HepG2 (cell line): Measurements from ENCODE around the gene WNT4. TPM values are rescaled to one million over a fixed set of nuclear protein-coding genes. Genes with fewer than 3 reads are reported as not detected.
A peak's percentile ranks its signal among the peaks of the same experiment; 100 is the strongest.

ENCODE experiments used
- ARID4A ChIP-seq: sonication (generic); formaldehyde crosslinking; IDR thresholded peaks from 2 replicates; pipeline ENCODE4 v1.5.0; 2020; ENCODE audit warnings: mild to moderate bottlenecking, missing genetic modification reagents, borderline replicate concordance
- ATF3 ChIP-seq: sonication (generic); formaldehyde crosslinking; IDR thresholded peaks from 2 replicates; pipeline ENCODE4 v1.4.0; 2020; ENCODE audit warnings: missing genetic modification reagents
- NBN ChIP-seq: fragments of 450-650 bp; conservative IDR thresholded peaks from 2 replicates; pipeline ENCODE4 v1.6.1; 2017
- RBM39 ChIP-seq: fragments of 200-400 bp; formaldehyde crosslinking; IDR thresholded peaks from one replicate; pipeline ENCODE4 v1.6.1; 2018; ENCODE audit warnings: antibody characterized with exemption, mild to moderate bottlenecking, low read depth, low read length; ENCODE audit not compliant: poor library complexity, severe bottlenecking
- SMC3 ChIP-seq: IDR thresholded peaks from 2 replicates; pipeline ENCODE4 v1.6.1; 2011; ENCODE audit warnings: low read length, improper control_type of control experiment
- SRSF4 ChIP-seq: fragments of 200-400 bp; formaldehyde crosslinking; IDR thresholded peaks from one replicate; pipeline ENCODE4 v1.6.1; 2018; ENCODE audit warnings: mild to moderate bottlenecking, low read depth, low read length, moderate library complexity; ENCODE audit not compliant: poor library complexity, severe bottlenecking
- SRSF9 ChIP-seq: fragments of 200-400 bp; formaldehyde crosslinking; IDR thresholded peaks from 2 replicates; pipeline ENCODE4 v1.6.1; 2018; ENCODE audit warnings: borderline replicate concordance, mild to moderate bottlenecking, low read depth, low read length; ENCODE audit not compliant: insufficient read depth, poor library complexity, severe bottlenecking
- STAG1 ChIP-seq: sonication (generic); formaldehyde crosslinking; IDR thresholded peaks from 2 replicates; pipeline ENCODE4 v1.4.0; 2020; ENCODE audit warnings: missing genetic modification reagents
- TFAP4 ChIP-seq: sonication (generic); IDR thresholded peaks from 2 replicates; pipeline ENCODE4 v1.6.1; 2016; ENCODE audit warnings: low read depth, borderline replicate concordance
- TP53 ChIP-seq: sonication (generic); formaldehyde crosslinking; conservative IDR thresholded peaks from 2 replicates; pipeline ENCODE4 v1.4.0; 2020; ENCODE audit warnings: missing genetic modification reagents
- XRCC5 ChIP-seq: fragments of 200-400 bp; formaldehyde crosslinking; optimal IDR thresholded peaks from 2 replicates; pipeline ENCODE3; 2017; ENCODE audit warnings: mild to moderate bottlenecking, low read length
- ZNF20 ChIP-seq: sonication (generic); formaldehyde crosslinking; IDR thresholded peaks from 2 replicates; pipeline ENCODE4 v1.4.0; 2020; ENCODE audit warnings: mild to moderate bottlenecking, moderate library complexity, missing genetic modification reagents
- ZNF383 ChIP-seq: sonication (generic); formaldehyde crosslinking; IDR thresholded peaks from 2 replicates; pipeline ENCODE4 v1.4.0; 2020; ENCODE audit warnings: missing genetic modification reagents, mild to moderate bottlenecking, borderline replicate concordance
- ZNF513 ChIP-seq: sonication (generic); formaldehyde crosslinking; conservative IDR thresholded peaks from 2 replicates; pipeline ENCODE4 v1.5.0; 2020; ENCODE audit warnings: missing genetic modification reagents
- ZNF768 ChIP-seq: sonication (generic); formaldehyde crosslinking; IDR thresholded peaks from 2 replicates; pipeline ENCODE4 v1.4.0; 2020; ENCODE audit warnings: missing genetic modification reagents
- ZNF775 ChIP-seq: sonication (generic); formaldehyde crosslinking; IDR thresholded peaks from 2 replicates; pipeline ENCODE4 v1.4.0; 2020; ENCODE audit warnings: missing genetic modification reagents, mild to moderate bottlenecking, moderate library complexity, borderline replicate concordance
- polyA plus RNA-seq, 8 experiments: library from polyadenylated mRNA; depleted of rRNA in 3 of 8; stranded (reverse) in 7 of 8; unstranded in 1 of 8; fragments of >200 nt; fragmentation: Illumina TruSeq in 4 of 8; extraction: Trizol in 4 of 8; gene quantifications; 2 replicates each; pipeline versions ENCODE4 v1.2.1 to v1.2.3, GENCODE V29; 2011 to 2016; ENCODE audit warnings: low read depth in 4 of 8, missing spikeins in 1 of 8, mixed read lengths in 1 of 8; ENCODE audit not compliant: insufficient read depth in 1 of 8
- total RNA-seq, 5 experiments: library from RNA; depleted of rRNA; stranded (reverse); fragments of >200 nt; fragmentation: Illumina TruSeq; extraction: Trizol; gene quantifications; 2 replicates each; pipeline ENCODE4 v1.2.3, GENCODE V29; 2016; ENCODE audit warnings: low read depth in 1 of 5
- TF ChIP-seq, protein P1 (sequence below), 2 experiments: sonication (generic) in 1 of 2; formaldehyde crosslinking in 1 of 2; IDR thresholded peaks; 2 replicates each; pipeline versions ENCODE4 v1.4.0 to v1.6.1; 2018 to 2020; ENCODE audit warnings: missing genetic modification reagents in 2 of 2, borderline replicate concordance in 1 of 2, low read depth in 1 of 2, mild to moderate bottlenecking in 1 of 2, missing biosample characterization in 1 of 2
- TF ChIP-seq, protein P2 (sequence below): sonication (generic); formaldehyde crosslinking; IDR thresholded peaks from 2 replicates; pipeline ENCODE4 v1.5.1; 2020; ENCODE audit warnings: mild to moderate bottlenecking, moderate library complexity, missing genetic modification reagents

The WNT4 gene
- total and polyA plus RNA-seq, 2 of the 13 experiments (the other 11 are each of a cell fraction or from before 2014, with no cell fraction given): not detected

- TF ChIP-seq ARID4A (CRISPR knock-in tag): peak; percentile 24; the same call in 1 of the 2 replicates
- no peak for TF ChIP-seq ZNF513 (CRISPR knock-in tag)
- TF ChIP-seq, protein P1, sequence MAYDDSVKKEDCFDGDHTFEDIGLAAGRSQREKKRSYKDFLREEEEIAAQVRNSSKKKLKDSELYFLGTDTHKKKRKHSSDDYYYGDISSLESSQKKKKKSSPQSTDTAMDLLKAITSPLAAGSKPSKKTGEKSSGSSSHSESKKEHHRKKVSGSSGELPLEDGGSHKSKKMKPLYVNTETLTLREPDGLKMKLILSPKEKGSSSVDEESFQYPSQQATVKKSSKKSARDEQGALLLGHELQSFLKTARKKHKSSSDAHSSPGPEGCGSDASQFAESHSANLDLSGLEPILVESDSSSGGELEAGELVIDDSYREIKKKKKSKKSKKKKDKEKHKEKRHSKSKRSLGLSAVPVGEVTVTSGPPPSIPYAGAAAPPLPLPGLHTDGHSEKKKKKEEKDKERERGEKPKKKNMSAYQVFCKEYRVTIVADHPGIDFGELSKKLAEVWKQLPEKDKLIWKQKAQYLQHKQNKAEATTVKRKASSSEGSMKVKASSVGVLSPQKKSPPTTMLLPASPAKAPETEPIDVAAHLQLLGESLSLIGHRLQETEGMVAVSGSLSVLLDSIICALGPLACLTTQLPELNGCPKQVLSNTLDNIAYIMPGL (CRISPR knock-in tag; IDR thresholded peaks at IDR 0.05; ENCODE audit: borderline replicate concordance in 1 of 2, low read depth in 1 of 2): no peak
- no peak for TF ChIP-seq NBN
- TF ChIP-seq TFAP4: no peak
- TF ChIP-seq ZNF383 (CRISPR knock-in tag): no peak
- peak; percentile 95 for TF ChIP-seq STAG1
- TF ChIP-seq ATF3 (CRISPR knock-in tag): no peak
- TF ChIP-seq XRCC5: peak; percentile 47
- TF ChIP-seq SRSF4: no peak
- TF ChIP-seq SMC3: peak; percentile 53; the same call in 1 of the 2 replicates
- TF ChIP-seq SRSF9: no peak
- TF ChIP-seq ZNF20 (CRISPR knock-in tag): no peak
- peak; percentile 22; the same call in 1 of the 2 replicates for TF ChIP-seq ZNF768 (CRISPR knock-in tag)
- no peak for TF ChIP-seq TP53 (CRISPR knock-in tag)
- TF ChIP-seq, protein P2, sequence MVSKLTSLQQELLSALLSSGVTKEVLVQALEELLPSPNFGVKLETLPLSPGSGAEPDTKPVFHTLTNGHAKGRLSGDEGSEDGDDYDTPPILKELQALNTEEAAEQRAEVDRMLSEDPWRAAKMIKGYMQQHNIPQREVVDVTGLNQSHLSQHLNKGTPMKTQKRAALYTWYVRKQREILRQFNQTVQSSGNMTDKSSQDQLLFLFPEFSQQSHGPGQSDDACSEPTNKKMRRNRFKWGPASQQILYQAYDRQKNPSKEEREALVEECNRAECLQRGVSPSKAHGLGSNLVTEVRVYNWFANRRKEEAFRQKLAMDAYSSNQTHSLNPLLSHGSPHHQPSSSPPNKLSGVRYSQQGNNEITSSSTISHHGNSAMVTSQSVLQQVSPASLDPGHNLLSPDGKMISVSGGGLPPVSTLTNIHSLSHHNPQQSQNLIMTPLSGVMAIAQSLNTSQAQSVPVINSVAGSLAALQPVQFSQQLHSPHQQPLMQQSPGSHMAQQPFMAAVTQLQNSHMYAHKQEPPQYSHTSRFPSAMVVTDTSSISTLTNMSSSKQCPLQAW (CRISPR knock-in tag): 0 out of 2 replicates have a peak, but pooled peaks have one; percentile 13
- TF ChIP-seq RBM39: peak; percentile 39
- no peak for TF ChIP-seq ZNF775 (CRISPR knock-in tag)
Measured at GRCh38 chr1:22131875-22132486, 10.9 kb downstream of the WNT4 start (continued).
